Fibroblast of lung (primary cell): ENCODE data around the gene OST4.

Source experiments
- EZH2 ChIP-seq: IDR thresholded peaks from 2 replicates; pipeline ENCODE4 v1.5.1; 2012; ENCODE audit warnings: low read length, control low read depth, mild to moderate bottlenecking; ENCODE audit errors: missing control alignments
- TF ChIP-seq, protein P1 (sequence below), 2 donors: IDR thresholded peaks in 1 of 2; conservative IDR thresholded peaks in 1 of 2; 1 replicate in 1 of 2; 2 replicates in 1 of 2; pipeline ENCODE4 v1.5.1; 2011 to 2012; ENCODE audit warnings: low read length in 2 of 2, control low read depth in 1 of 2, inconsistent platforms in 1 of 2, low read depth in 1 of 2, mild to moderate bottlenecking in 1 of 2

DNA sequence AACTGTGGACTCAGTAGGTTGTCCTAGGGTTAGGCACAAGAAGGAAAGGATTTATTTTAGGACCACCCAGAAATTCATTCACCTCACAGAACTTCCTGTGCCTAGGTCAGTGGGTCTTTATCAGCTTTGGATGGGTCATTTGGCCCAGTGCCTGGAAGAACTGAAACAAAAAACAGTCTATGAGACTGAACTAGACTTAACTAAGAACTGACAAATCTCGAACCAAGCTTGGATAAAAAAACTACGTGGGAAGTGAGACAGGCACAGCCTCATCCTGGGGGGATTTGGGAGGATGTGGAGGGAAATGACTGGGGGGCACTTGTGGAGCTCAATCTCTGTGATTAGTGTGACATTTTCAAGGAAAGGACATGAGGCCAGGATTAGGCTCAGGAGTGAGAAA lies 2.3 kb upstream of the OST4 start:
- no peak for TF ChIP-seq EZH2
- TF ChIP-seq, protein P1, sequence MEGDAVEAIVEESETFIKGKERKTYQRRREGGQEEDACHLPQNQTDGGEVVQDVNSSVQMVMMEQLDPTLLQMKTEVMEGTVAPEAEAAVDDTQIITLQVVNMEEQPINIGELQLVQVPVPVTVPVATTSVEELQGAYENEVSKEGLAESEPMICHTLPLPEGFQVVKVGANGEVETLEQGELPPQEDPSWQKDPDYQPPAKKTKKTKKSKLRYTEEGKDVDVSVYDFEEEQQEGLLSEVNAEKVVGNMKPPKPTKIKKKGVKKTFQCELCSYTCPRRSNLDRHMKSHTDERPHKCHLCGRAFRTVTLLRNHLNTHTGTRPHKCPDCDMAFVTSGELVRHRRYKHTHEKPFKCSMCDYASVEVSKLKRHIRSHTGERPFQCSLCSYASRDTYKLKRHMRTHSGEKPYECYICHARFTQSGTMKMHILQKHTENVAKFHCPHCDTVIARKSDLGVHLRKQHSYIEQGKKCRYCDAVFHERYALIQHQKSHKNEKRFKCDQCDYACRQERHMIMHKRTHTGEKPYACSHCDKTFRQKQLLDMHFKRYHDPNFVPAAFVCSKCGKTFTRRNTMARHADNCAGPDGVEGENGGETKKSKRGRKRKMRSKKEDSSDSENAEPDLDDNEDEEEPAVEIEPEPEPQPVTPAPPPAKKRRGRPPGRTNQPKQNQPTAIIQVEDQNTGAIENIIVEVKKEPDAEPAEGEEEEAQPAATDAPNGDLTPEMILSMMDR (conservative IDR thresholded peaks at IDR 0.05 in 1 of 2, IDR thresholded peaks at IDR 0.05 in 1 of 2; ENCODE audit: low read depth in 1 of 2, low read length in 2 of 2) = no peak
